ENCODE measurements around the gene NKX6-2.
"Not testable (repeated sequence)": the region's sequence is repeated elsewhere in the genome, so short reads cannot be mapped to it uniquely, and the experiment has no call there.

NKX6-2 gene

DNA sequence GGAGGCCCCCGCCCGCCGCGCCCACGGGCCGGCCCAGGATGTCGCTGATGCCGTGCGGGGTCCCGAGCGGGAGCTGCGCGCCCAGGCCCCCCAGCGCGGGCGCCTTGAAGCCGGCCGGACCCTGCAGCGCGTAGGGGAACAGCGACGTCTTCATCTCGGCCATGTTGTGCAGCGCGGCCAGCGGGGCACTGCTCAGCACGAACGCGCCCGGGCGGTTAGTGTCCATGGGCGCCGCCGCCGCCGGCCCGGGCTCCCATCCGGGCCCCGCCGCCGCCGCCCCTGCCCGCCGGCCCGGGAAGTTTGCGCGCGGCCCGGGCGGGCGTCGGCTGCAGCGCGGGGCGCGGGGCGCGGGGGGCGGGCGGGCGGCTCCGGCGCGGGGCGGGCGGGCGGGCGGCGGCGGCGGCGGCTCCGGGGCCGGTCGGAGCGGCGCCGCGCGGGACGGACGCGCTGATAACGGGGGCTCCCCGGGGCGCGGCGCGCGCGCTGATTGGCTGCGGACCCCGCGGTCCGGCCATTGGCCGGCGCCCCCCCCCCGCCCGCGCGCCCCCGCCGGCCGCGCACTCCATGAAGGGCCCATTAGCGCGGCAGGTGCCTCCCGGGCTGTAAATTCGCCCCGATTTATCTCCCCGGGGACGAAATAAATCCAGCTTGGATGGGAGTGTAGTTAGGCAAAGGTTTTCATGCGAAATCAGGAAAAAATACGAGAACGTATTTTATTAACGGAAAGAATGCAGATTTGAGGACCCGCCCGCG lies at the start of gene NKX6-2:
NKX6-2 (minus strand) TSS at position 425 of the 753 bp plus-strand sequence; CDS start at position 226, 199 bp downstream.
- no peak for DNase-seq (ENCODE audit: low spot score)

- DNase-seq (ENCODE audit: low spot score) = no peak
Measured at GRCh38 chr10:132834891-132835847, 49.2 kb upstream of the NKX6-2 start.

- no peak for DNase-seq (ENCODE audit: low spot score)
Measured at GRCh38 chr10:132834311-132834761, 48.4 kb upstream of the NKX6-2 start.

DNA sequence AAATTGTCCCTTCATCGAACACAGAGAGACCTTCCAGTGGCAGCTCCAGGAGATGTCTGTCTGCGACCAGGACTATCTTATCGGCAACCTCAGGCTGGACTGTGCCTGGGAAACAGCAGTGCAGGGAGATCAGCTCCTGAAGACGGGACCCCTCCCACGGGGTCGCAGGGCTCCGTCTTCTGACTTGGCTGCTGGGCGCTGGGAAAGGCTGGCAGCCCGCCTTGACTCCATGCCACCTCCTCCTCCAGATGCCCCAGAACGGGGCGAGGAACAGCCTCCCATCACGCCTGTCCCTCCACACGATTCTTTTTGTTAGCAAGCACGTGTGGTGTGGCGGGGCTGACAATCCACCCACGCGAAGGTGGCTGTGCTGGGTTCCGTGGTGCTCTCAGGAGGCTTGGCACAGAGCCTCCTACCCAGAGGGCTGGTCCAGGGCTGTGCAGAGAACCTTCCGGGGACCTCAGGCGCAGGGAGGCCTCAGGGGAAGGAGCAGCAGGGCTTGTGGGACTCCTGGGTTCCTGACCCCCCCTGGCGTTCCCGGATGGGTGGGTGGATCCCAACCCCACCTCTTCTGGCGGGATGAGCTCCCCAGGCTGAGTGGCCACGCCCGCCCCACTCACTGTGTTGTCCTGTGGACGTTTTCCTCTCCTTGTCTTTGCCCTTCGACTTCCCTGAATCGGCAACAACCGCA lies 47.6 kb upstream of the NKX6-2 start:
- DNase-seq (ENCODE audit: low spot score) = no peak

DNA sequence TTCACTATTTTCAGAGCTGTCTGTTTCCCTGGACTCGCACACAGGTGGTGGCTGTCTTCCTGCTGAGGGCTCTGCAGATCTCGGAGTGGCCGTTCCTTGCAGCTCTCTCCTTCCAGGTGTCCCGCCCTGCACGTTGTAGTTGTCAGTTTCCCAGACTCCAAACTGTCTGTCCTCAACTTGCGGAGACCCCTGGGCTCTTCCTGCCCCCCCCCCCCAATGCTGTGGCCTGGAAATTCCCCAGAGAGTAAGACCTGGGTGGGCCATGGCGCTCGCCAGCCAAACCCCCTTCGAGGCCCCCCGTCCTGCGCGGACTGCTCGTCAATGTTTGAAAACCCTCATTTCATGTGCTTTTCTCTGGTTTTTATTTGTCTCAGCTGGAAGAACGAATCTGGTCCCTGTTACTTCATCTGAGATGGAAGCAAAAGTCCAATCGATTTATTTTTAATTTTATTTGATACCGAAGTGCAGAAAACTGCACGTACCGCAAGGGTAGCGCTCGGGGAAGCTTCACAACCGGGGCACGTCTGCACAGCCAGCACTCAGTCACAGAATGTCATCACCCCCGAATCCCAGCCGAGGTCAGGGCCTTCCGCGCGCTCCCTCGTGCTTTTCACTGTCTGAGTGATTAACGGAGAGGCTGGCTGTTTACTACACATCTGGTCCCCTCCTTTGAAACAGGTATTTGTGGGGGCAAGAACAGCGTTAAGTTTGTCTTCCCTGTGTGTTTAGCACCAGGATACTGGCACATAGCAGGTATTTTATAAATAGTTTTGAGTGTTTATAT lies 46.4 kb upstream of the NKX6-2 start:
- no peak for DNase-seq (ENCODE audit: low spot score)

- no peak for DNase-seq (ENCODE audit: low spot score)
Measured at GRCh38 chr10:132829403-132829802, 43.5 kb upstream of the NKX6-2 start.

DNA sequence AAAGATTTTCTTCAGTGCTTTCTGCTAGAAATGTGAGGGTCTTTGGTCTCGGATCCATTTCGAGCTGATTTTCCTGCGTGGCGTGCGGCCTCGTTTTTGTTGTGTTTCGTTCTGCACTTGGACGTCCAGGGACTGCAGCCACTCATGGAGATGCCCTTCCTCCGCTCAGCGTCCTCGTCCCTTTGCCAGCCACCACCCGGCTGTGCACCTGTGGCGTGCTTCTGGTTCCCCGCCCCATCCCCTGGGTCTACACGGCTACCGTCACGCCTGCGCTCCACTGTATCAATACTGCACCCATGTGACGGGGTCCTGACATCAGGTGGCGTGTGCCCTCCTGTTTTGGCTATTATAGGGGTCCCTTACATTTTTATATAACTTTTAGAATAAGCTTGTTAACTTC lies 42.7 kb upstream of the NKX6-2 start:
- no peak for DNase-seq (ENCODE audit: low spot score)

- DNase-seq (ENCODE audit: low spot score) = no peak
Measured at GRCh38 chr10:132827861-132828539, 42.1 kb upstream of the NKX6-2 start.

GRCh38 chr10:132827423-132827789 lies 41.5 kb upstream of the NKX6-2 start:
- DNase-seq (ENCODE audit: low spot score) = no peak

DNA sequence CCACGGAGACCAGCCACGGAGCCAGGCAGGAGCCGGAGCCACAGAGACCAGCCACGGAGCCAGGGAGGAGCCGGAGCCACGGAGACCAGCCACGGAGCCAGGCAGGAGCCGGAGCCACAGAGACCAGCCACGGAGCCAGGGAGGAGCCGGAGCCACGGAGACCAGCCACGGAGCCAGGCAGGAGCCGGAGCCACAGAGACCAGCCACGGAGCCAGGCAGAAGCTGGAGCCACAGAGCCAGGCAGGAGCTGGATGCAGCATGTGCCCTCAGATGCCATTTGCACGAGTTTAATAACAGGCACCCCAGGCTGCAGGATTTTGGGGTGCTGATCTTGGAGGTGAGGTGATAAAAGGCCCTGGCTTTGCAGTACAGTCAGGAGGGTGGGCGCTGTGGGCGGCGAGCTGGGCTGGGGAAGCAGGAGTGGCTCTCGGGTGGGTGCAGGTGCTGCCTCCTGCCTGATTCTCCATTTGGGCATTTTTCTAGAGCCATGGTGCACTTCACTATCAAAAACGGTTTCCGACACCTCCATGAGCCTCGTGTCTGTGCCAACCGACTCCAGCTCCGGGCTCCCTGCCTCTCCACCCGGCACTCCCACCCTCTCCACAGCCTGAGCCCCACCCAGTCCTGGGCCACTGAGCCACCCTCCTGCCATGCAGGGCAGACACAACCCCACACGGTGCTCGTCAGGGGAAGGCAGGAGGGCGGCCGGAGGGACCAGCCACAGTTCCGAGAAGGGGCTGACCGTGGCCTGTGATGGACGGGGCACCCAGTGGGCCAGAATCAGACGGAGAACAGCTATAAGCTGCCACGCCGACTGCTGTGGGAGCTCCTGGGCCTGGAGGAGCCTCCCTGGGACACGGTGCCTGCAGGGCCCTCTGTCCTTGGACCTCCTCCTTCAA lies 40.8 kb upstream of the NKX6-2 start:
- DNase-seq (ENCODE audit: low spot score) = no peak

GRCh38 chr10:132825783-132826523 lies 40.0 kb upstream of the NKX6-2 start:
- not testable (repeated sequence) for DNase-seq (ENCODE audit: low spot score)

DNA sequence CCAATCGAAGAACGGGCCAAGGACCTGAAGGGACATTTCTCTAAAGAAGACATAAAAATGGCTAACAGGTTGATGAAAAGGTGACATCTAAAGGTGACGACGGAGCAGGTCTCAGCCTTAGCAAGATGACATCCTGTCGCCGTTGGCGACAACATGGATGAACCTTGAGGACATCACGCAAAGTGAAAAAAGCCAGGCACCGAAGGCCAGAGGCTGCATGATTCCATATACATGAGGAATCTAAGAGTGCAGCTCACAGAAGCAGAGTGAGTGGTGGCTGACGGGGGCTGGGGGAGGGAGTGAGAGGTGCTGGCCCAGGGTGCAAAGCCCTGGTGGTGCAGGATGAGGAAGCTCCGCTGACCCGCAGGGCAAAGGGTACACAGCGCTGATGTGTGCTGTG lies 34.1 kb upstream of the NKX6-2 start:
- DNase-seq (ENCODE audit: low spot score) = no peak

DNA sequence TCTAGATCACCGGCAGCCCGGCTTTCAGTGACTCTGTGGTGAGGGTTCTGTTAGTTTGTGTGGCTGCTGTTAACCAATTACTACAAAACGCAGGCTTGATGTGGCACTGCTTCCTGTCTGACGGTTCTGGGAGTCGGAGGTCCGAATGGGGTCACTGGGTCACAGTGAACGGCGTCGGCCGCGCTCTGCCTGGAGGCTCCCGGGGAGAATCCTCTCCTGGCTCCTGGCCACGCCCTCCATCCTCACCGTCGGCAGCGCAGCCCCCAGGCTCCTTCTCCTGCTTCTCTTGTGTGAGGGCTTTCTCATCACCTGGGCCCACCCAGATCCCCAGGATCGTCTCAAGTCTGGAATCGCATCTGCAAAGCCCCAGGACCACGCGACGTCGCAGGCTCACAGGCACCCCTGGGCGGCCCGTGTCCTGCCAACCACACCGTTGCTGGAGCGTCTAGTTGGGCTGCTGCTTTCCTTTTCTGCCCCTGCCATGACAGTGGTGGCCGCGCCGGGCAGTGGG lies 31.8 kb upstream of the NKX6-2 start:
- no peak for DNase-seq (ENCODE audit: low spot score)

DNA sequence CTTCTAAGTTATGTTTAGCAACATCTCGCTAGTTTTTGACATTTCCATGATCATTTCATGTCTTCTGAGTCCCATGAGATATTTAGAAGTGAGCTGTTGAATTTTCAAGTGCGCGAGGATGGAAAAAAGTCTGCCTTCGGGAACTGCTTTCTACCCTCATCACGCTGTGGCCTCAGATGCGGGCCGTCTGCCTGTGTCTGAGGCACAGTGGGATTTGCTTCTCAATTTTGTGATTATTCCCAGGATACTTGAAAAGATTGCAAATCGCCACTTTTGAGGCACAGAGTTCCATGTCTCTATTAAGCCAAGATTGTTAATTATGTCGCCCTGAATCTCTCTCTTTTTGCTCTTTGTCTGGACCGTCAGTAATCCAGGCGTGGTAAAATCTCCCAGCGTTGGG lies 30.8 kb upstream of the NKX6-2 start:
- DNase-seq (ENCODE audit: low spot score) = no peak

DNA sequence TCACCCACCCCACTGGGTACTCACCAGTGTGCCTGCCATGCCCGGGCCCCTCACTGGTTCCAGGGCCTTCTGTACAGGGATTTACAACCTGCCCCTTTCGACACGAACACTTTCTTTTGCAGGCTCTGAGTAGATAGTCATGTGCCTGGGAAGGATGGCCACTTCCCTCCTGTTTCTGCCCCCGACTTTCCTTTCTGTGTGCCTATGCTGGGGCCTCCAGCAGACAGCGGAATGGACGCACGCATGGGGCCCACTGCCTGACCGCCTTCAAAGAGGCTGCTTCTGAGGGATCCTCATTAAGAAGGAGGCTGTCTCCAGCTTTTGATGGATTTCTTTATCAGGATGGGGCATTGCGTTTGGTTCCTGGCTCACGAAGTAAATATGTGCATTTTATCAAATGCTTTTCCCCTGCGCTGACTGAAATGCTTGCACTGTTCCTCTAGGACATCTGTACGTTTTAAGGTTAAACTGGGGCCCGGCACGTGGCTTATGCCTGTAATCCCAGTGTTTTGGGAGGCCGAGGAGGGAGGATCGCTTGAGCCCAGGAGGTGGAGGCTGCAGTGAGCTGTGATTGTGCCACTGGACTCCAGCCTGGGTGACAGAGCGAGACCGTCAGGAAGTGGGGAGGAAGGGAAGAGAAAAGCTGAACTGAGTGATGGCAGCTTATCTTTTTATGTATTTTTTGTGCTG lies 29.4 kb upstream of the NKX6-2 start:
- DNase-seq (ENCODE audit: low spot score) = no peak

DNA sequence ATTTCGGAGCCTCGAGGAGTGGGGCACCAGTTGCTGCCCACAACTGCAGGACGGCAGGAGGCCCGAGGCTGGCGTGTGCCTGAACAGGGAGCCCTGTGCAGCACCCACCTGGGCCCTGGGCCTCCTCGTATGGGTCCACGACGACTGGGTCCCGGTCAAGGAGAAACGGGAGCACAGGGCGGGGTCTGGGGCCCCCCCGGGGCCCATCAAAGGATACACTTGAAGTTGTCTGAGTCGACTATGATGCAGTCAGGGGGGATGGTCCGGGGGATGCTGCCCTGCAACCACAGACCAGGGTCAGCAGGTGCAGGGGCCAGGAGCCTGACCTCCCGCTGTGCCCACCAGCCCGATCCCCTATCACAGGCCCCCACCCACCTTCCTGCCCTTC lies 28.5 kb upstream of the NKX6-2 start:
- no peak for DNase-seq (ENCODE audit: low spot score)

DNA sequence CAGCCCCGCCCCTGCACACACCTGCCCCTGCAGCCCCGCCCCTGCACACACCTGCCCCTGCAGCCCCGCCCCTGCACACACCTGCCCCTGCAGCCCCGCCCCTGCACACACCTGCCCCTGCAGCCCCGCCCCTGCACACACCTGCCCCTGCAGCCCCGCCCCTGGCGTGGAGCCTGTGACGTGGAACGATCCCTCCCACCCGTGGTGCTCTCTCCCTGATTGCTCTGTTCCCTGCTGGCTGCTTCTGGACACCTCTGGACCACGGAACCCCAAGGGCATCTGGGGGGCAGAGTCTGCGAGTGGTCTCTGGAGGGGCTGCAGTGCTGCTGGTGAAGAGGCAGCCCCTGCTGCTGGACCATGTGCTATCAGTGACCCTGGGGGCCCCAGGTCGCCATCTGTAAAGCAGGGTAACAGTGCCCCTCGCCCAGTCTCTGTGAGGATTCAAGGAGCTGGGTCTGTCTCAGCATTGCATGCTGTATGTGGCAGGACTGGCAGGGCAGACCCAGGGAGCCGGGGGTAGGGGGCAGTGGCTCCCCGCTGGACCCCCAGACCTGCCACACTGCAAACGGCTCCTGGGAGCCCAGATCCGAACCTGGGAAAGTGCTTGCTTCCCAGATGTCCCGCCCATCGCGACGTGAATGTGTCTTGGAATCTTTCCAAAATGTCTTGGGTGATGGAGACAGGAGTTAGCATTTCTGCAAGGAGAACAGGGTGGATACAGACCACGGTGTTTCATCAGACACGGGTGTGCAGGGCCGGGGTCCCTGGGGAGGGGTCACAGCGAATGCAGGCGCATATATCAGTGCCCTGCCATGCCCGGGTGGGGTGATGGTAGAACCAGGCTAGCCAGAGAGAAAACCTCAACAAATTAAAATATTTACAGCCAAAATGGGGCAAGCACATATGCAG lies 27.9 kb upstream of the NKX6-2 start:
- no peak for DNase-seq (ENCODE audit: low spot score)
